Uterus (tissue), 2 donors: ENCODE results near the gene PHF19.

Experiments
- CTCF ChIP-seq, 4 experiments: fragments of 200-600 bp in 2 of 4; fragments of 450-650 bp in 2 of 4; sonication (generic) in 2 of 4; IDR thresholded peaks; one replicate each; pipeline ENCODE4 v1.5.1; 2016 to 2019; ENCODE audit warnings: antibody characterized with exemption in 4 of 4, mild to moderate bottlenecking in 2 of 4, moderate library complexity in 1 of 4
- POLR2A ChIP-seq, 2 donors: fragments of 450-650 bp; IDR thresholded peaks; one replicate each; pipeline ENCODE4 v1.6.1; 2016; ENCODE audit warnings: antibody characterized with exemption in 2 of 2, mild to moderate bottlenecking in 1 of 2, moderate library complexity in 1 of 2

DNA sequence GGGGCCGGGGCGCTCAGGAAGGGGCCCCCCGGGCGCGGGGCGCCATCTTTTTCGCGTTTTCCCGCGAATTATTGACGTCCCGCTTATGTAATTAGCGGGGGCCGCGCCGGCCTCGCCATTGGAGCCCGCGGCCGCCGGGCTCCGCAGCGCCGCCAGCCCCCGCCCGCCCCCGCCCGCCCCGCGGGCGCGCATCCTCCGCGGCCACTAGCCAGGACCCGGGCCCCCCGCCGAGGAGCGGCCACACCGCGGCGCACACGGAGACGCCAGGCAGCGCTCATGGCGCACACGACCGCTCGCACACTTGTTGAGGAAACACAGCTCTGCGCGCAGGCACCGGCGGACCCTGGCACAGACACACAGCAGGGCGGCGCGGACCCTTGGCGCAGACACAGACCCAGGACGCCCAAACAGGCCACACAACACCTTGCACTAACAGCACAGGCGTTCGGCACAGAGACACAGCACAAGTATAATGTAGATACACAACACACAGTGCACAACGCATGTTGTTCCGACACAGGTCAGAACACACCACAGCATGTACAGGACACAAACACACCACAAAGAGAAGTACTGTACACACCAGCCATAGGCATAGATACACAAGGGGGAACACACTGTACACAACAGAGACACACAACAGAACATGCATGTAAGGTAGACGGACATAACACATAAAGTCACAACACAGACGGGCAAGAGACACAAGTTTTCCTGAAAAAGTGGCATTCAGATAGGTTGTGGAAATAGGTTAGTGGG lies 467 bp upstream of the PHF19 start:
- TF ChIP-seq CTCF (IDR thresholded peaks at IDR 0.05) = peak in 3 of 4 experiments; percentile 10 to 34 (median 30)
- peak in 1 of 2 donors; percentile 25 for TF ChIP-seq POLR2A (IDR thresholded peaks at IDR 0.05)
